ENCODE measurements around the gene NID1. TPM values are rescaled to one million over a fixed set of nuclear protein-coding genes. Genes with fewer than 3 reads are reported as not detected.
A peak's percentile ranks its signal among the peaks of the same experiment; 100 is the strongest.

NID1 gene
- total and polyA plus RNA-seq, 11 donors: 19.4 to 157 (median 61.7) TPM

DNA sequence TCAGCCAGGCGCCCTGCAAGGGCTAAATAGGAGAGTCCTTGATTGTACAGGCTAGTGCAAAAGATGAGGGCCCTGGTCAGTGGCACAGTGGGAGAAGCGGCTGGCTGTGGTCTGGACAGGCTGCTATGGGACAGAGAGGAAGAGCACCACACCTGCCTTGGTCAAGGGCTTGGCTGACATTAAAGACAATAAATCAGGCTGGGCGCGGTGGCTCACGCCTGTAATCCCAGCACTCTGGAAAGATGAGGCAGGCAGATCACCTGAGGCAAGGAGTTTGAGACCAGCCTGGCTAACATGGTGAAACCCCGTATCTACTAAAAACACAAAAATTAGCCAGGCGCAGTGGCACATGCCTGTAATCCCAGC is 62.9 kb downstream of the NID1 start:
- no peak for DNase-seq

DNA sequence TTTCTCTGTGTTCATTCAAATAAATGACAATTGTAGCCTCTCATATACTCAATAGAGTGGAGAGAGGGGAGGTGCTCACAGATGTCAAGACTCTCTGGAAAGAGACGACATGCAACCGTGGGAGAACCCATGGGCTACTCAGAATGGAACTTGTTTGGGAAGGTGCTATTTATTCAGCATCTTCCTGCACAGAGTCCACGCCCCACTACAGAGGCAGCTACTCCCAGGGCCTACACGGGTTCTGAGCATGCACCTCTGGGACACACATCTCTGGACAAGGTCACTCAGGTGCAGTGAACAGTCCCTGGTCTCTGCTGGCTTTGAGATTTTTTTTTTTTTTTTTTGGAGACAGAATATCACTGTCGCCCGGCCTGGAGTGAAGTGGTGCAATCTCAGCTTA is 64.1 kb downstream of the NID1 start:
- DNase-seq: no peak
- peak overlapping the region in 8 of 12 donors; percentile 32 to 85 (median 53) for H3K27ac ChIP-seq

More for the DNA sequence above, 62.9 kb downstream of the NID1 start:
- WGBS, 4 donors: 67 to 90% (median 83%) methylated on average over 7 of the region's 7 CpGs
- Histone ChIP-seq H3K4me1 (peaks cover 0 to 38% (median 18%) of the 10 kb centered on the region in 12 donors), H3K27me3 (no peaks in the 10 kb centered on the region), H3K27ac (peak overlapping the region in 10 of 12 donors; percentile 32 to 66 (median 52)), H3K36me3 (peaks cover 0 to 83% (median 31%) of the 10 kb centered on the region in 9 donors), H3K4me3 (no peak overlapping the region), H3K9me3 (no peaks in the 10 kb centered on the region)
- TF ChIP-seq, protein P1, sequence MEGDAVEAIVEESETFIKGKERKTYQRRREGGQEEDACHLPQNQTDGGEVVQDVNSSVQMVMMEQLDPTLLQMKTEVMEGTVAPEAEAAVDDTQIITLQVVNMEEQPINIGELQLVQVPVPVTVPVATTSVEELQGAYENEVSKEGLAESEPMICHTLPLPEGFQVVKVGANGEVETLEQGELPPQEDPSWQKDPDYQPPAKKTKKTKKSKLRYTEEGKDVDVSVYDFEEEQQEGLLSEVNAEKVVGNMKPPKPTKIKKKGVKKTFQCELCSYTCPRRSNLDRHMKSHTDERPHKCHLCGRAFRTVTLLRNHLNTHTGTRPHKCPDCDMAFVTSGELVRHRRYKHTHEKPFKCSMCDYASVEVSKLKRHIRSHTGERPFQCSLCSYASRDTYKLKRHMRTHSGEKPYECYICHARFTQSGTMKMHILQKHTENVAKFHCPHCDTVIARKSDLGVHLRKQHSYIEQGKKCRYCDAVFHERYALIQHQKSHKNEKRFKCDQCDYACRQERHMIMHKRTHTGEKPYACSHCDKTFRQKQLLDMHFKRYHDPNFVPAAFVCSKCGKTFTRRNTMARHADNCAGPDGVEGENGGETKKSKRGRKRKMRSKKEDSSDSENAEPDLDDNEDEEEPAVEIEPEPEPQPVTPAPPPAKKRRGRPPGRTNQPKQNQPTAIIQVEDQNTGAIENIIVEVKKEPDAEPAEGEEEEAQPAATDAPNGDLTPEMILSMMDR (IDR thresholded peaks at IDR 0.05): no peak
- no peak for TF ChIP-seq POLR2A (IDR thresholded peaks at IDR 0.05)
- peak in 1 of 4 donors; percentile 8 for ATAC-seq
- intact Hi-C loops (cut with DNase I): loop anchor here in 1 of 10 donors (10.0 kb wide), 1 partner anchor 63 kb away; the partner anchor contains the start of gene NID1

DNA sequence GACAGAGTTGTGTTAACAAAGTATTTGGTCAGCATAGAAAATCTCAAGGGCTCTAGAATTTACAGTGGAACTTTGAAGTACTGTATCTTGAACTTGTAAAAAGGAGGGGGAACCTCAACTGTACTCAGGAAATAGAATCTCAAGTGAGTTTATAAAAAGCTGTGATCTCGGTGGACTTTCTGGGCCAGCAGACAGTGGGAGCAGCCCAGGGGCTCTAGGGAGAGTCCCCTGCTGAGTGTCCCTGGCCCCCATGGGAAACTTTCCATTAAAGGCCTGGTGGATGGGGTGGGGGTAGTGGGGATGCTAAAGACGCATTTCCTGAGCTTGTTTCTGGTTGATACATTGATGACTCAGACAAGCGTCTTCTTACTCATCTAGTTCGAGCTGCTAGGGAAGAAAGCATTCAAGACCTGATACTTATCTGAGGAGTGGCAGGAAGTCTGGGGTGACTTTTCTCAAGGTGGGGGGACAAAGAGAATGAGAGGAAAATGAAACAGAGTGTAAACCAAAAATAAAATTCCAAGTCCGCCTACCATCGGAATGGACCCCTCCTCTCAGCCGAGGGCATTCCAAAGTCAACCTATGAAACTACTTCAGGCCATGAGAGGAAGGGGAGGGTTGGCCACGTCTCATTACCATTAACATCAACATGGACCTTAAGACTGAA is 65.5 kb downstream of the NID1 start:
- WGBS, 4 donors: 40 to 63% (median 49%) methylated on average over 8 of the region's 8 CpGs
- TF ChIP-seq POLR2A (IDR thresholded peaks at IDR 0.05): no peak
- TF ChIP-seq, protein P1 (IDR thresholded peaks at IDR 0.05): no peak
- Histone ChIP-seq H3K4me3 (no peak overlapping the region), H3K4me1 (peaks cover 0 to 38% (median 18%) of the 10 kb centered on the region in 12 donors), H3K36me3 (peaks cover 0 to 86% (median 40%) of the 10 kb centered on the region in 9 donors), H3K27me3 (no peaks in the 10 kb centered on the region), H3K9me3 (no peaks in the 10 kb centered on the region), H3K27ac (peak overlapping the region; percentile 32 to 85 (median 66))
- intact Hi-C loops (cut with DNase I): loop anchor here in 1 of 10 donors (10.0 kb wide), 1 partner anchor 55 kb away; no protein-coding TSS in a partner anchor
- ATAC-seq (peak; percentile 19 to 79 (median 57)), DNase-seq (peak in 4 of 5 donors; percentile 49 to 68 (median 56))

More for the DNA sequence above, 64.1 kb downstream of the NID1 start:
- Histone ChIP-seq H3K27me3 (no peaks in the 10 kb centered on the region), H3K9me3 (no peaks in the 10 kb centered on the region), H3K4me1 (peaks cover 0 to 38% (median 18%) of the 10 kb centered on the region in 12 donors), H3K36me3 (peaks cover 0 to 84% (median 32%) of the 10 kb centered on the region in 9 donors), H3K4me3 (no peak overlapping the region)
- WGBS, 4 donors: 74 to 88% (median 85%) methylated on average over 6 of the region's 6 CpGs
- no peak for TF ChIP-seq POLR2A (IDR thresholded peaks at IDR 0.05)
- TF ChIP-seq, protein P1 (IDR thresholded peaks at IDR 0.05): no peak
- intact Hi-C loops (cut with DNase I): loop anchor here in 2 of 10 donors (2.0 to 10.0 kb wide), 2 partner anchors 14 to 64 kb away; partner anchors contain the start of gene NID1 (in 1 of the 2)
- ATAC-seq: no peak

DNA sequence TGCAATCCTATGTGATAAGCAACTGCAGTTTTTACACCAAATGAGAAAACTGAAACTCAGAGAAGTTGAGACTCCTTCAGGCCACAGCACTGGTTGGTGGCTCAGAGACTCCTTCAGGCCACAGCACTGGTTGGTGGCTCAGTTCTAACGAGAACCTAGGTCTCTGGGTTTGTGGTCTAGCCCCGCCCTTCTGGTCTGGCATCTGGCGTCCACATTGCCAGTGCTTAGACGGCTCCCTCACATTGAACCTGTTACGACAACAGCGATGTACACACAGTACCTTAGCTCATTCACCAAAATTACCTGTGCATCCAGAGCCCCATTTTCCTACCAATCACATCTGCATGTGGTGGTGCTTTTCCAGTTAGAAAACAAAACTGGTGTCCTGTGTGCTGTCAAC is 66.1 kb downstream of the NID1 start:
- no peaks in the 10 kb centered on the region for H3K9me3 ChIP-seq
- no peaks in the 10 kb centered on the region for H3K27me3 ChIP-seq
- no peak for ATAC-seq
- intact Hi-C loops (cut with DNase I): loop anchor here in 1 of 10 donors (10.0 kb wide), 1 partner anchor 56 kb away; no protein-coding TSS in a partner anchor
- peaks cover 0 to 87% (median 41%) of the 10 kb centered on the region in 9 donors for H3K36me3 ChIP-seq
- H3K4me3 ChIP-seq: no peak overlapping the region
- no peak for DNase-seq
- TF ChIP-seq POLR2A (IDR thresholded peaks at IDR 0.05): no peak
- TF ChIP-seq, protein P1 (IDR thresholded peaks at IDR 0.05): no peak
- WGBS, 4 donors: 87 to 94% (median 90%) methylated on average over 6 of the region's 6 CpGs
- H3K27ac ChIP-seq: peak overlapping the region in 9 of 12 donors; percentile 3 to 85 (median 67)
- peaks cover 0 to 38% (median 18%) of the 10 kb centered on the region in 12 donors for H3K4me1 ChIP-seq

Data from heart left ventricle (tissue), 16 donors.